ENCODE data around the gene CRK. TPM values are rescaled to one million over a fixed set of nuclear protein-coding genes. Genes with fewer than 3 reads are reported as not detected.
"Not testable (repeated sequence)": the region's sequence is repeated elsewhere in the genome, so short reads cannot be mapped to it uniquely, and the experiment has no call there.

CRK gene
- total RNA-seq, 1 donor from 2014 or later, result 59.6 TPM

- ATAC-seq (no peak), DNase-seq (ENCODE audit: low spot score) (no peak)
- intact Hi-C loops (cut with DNase I), result no loop called here
Measured at GRCh38 chr17:1470755-1471462, 14.9 kb upstream of the CRK start.

DNA sequence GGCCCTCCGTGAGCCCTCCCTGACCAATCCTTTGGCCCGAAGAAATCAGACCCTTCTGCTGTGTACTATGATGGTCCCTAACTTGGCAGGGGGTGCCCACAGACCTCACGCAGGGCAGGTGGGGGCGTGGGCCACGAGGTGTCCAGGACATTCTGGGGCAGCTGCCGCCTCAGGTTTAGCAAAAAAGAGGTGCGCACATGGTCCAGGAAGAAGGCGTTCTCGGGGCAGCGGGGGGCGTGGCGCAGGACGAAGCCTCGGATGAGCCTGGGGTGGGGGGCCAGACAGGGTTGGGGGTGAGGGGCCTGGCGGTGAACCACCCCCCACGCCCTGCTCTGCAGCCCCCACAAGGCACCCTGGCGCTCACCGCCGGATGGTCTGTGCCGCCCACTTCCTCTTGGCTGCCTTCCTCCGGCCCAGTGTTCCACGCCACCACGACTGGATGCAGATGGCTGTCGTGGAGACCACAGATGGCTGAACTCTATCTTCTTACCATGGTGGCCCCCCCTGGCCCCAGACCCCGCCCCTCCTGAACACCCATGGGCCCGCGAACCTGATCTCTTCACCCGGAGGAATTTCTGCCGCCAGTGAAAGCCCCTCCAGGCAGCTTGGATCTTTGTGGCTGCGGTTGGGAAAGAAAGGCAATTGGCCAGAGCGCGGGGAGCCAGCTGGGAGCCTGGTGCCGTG lies 14.2 kb upstream of the CRK start:
- no peak for ATAC-seq
- no peak for DNase-seq (ENCODE audit: low spot score)
- intact Hi-C loops (cut with DNase I), result no loop called here

- ATAC-seq (no peak), DNase-seq (ENCODE audit: low spot score) (no peak)
- intact Hi-C loops (cut with DNase I), result no loop called here
Measured at GRCh38 chr17:1469231-1469852, 13.3 kb upstream of the CRK start.

- intact Hi-C loops (cut with DNase I), result no loop called here
- peak; percentile 85 for ATAC-seq
- DNase-seq (ENCODE audit: low spot score), result peak; percentile 83
Measured at GRCh38 chr17:1467898-1468492, 12.0 kb upstream of the CRK start.

DNA sequence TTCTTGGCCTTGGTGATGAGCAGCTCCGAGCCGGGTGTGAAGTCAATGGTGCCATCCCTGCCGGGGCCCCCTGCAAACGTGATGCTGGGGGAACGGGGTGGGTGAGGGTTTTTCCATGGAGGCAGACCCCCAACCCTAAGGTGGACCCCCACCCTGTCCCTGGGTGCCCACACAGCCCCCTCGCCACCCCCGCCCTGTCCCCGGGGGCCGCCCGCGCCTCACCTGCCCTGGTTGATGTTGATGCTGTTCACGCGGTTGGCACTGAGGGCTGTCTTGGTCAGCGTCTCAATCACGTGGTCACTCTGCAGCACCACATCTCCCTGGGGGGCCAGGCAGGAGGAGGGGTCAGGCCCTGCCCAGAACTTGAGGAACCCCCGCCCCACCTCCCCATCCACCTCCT lies 11.2 kb upstream of the CRK start:
- intact Hi-C loops (cut with DNase I), result no loop called here
- DNase-seq (ENCODE audit: low spot score) (no peak), ATAC-seq (no peak)

DNA sequence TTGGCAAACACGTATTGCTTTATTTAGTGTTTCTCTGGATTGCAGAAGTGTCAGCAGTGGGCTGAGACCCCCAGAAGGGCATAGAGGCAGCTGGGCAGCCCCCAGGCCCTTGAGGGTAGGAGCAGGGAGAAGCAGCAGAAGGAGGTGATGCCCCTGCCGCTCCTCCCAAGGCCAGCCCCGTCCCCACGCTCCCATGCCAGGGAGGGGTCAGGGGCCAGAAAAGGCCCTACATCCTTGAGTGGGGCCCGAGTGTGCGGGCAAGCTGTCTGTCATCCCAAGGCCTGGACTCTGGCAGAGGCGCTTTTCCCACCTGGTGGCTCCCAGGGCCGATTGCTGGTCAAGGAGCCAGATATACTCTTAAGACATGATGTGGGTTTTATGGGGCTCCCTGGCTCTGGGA lies 8.2 kb upstream of the CRK start:
- no peak for ATAC-seq

GRCh38 chr17:1462164-1463112 lies 6.4 kb upstream of the CRK start:
- no peak for DNase-seq (ENCODE audit: low spot score)
- no peak for ATAC-seq
- intact Hi-C loops (cut with DNase I), result no loop called here

More for the DNA sequence above, 8.2 kb upstream of the CRK start:
- intact Hi-C loops (cut with DNase I), result no loop called here
- no peak for DNase-seq (ENCODE audit: low spot score)

DNA sequence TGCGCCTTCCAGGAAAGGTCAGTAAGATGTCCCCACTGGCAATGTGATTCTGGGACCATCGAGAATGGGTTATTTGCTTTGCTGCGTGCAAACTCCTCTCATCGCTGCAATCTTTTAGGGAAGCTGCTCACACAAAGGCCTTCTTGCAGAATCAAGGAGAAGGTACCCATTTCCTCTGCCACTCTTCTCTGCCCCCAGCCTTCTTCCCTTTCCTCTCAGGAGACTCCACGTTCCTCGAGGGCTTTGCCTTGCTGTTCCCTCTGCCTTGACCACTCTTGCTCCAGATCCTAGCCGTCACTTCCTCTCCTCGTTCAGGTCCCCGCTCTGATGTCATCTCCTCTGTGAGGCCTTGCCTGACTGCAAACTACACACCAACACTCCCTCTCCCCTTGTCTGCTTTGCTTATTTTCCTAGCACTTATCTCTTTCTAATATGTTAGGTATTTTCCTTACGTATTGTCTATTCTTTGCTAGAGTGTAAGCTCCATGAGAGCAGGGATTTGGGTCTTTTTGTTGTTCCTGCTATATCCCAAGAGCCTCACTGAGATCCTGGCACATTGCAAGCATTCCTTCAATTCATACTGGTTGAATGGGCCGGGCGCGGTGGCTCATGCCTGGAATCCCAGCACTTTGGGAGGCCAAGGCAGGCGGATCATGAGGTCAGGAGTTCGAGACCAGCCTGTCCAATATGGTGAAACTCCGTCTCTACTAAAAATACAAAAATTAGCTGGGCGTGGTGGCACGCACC lies 5.3 kb upstream of the CRK start:
- no peak for DNase-seq (ENCODE audit: low spot score)
- intact Hi-C loops (cut with DNase I), result no loop called here
- no peak for ATAC-seq

DNA sequence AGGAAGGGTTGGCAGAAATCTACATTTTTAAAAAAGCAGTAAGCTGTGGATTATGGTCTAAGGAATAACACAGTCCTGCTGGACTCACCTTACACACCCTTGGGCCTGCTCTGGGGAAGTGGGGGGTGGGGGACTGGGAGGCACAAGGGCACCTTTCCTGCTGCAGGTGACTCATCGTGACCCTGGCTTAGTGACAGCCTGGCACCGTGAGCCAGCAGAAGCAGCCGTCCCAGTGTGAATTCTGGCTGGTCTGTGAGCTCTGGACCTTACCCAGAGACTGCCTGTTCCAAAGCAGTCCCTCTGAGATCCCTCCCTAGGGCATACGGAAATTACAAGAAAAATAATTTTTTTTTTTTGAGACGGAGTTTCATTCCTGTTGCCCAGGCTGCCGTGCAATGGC lies 4.2 kb upstream of the CRK start:
- ATAC-seq (no peak), DNase-seq (ENCODE audit: low spot score) (no peak)
- intact Hi-C loops (cut with DNase I), result no loop called here

DNA sequence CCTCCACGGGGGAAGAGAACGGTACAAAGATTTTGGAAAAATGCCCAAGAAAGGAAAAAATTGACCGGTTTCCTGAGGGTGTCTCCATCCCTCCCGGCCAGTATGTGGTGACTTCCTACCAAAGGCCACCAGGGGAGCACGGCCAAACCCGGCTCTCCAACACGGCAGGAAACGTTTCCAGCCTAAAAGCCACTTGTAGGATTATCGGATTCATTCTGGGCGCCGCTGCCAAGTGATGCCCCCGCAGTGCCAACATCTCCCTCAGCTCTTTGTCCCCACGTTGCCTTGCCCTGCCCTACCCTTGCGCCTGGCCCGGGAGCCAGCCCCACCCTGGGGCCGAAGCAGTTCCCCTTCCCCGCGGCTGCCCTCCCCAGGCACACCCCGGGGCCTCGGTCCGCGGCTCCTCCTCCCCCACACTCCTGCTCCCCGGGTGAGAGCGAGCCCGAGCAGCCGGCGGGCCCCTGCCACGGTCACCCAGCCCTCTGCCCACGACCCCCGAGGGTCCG lies 688 bp downstream of the CRK start:
- DNase-seq (ENCODE audit: low spot score) (peak; percentile 75), ATAC-seq (peak; percentile 41)
- intact Hi-C loops (cut with DNase I), result no loop called here

- intact Hi-C loops (cut with DNase I), result no loop called here
- ATAC-seq (no peak), DNase-seq (ENCODE audit: low spot score) (no peak)
Measured at GRCh38 chr17:1454541-1454940, 1.5 kb downstream of the CRK start.

DNA sequence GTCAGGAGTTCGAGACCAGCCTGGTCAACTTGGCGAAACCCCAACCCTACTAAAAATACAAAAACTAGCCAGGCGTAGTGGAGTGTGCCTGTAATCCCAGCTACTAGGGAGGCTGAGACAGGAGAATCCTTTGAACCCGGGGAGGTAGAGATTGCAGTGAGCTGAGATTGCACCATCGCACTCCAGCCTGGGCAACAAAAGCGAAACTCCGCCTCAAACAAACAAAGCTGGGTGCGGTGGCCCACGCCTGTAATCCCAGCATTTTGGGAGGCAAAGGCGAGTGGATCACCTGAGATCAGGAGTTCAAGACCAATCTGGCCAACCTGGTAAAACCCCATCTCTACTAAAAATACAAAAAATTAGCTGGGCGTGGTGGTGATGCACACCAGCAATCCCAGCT lies 2.3 kb downstream of the CRK start:
- ATAC-seq; DNase-seq (ENCODE audit: low spot score); intact Hi-C loops (cut with DNase I): not testable (repeated sequence)

- intact Hi-C loops (cut with DNase I), result no loop called here
- no peak for ATAC-seq
- DNase-seq (ENCODE audit: low spot score), result no peak
Measured at GRCh38 chr17:1452836-1453235, 3.2 kb downstream of the CRK start.

DNA sequence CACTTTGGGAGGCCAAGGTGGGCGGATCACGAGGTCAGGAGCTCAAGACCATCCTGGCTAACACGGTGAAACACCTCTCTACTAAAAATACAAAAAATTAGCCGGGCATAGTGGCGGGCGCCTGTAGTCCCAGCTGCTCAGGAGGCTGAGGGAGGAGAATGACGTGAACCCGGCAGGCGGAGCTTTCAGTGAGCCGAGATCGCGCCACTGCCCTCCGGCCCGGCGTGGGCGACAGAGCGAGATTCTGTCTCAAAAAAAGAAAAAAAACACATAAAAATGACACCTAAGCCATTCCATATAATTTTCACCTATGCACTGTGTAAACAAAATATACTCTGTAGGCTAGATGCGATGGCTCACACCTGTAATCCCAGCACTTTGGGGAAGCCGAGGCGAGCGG lies 5.8 kb downstream of the CRK start:
- intact Hi-C loops (cut with DNase I); ATAC-seq; DNase-seq (ENCODE audit: low spot score): not testable (repeated sequence)

DNA sequence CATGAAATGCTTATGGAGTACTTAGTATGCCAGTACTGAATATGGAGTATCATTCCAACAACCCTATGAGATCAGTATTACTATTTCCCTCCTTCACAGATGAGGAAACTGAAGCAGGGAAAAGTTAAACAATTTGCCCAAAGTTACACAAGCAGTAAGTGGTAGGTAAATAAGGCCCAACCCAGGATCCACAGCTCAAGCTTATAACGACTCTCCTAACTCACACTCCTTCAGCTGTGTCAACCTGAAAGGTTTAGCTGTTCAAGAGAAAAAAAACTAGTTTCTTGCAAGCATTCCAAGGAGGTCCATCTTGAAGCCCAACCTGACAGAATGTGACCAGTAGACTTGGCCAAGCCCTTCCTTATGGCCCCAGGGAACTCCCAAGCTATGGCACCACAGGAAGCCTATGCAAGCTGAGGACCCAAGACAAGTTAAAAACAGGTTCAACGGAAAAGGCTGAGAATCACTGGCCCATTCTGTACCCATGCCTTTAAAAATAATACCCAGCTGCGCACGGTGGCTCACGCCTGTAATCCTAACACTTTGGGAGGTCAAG lies 6.5 kb downstream of the CRK start:
- ATAC-seq (no peak), DNase-seq (ENCODE audit: low spot score) (no peak)
- intact Hi-C loops (cut with DNase I), result no loop called here

- intact Hi-C loops (cut with DNase I), result no loop called here
- ATAC-seq (no peak), DNase-seq (ENCODE audit: low spot score) (no peak)
Measured at GRCh38 chr17:1447052-1447451, 9.0 kb downstream of the CRK start.

DNA sequence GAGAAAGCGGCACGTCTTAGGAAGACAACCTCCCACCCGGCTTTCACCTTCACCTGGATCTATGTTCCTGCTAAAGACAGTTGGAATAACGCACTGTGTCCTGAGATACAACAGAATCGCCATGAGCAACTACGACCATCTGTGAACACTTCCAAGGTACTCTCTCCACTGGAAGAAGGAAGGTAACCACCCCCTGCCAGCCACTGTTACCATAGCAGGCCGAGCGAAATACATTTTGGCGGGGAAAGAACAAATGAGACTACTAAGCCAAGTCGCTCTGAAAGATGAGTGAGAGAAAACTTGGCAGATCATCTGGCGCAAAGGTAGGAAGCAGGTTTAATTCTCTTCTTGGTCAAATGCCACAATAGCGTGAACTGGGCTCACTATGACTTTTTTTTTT lies 9.8 kb downstream of the CRK start:
- DNase-seq (ENCODE audit: low spot score), result no peak
- ATAC-seq, result no peak
- intact Hi-C loops (cut with DNase I), result no loop called here

GRCh38 chr17:1445695-1446094 lies 10.3 kb downstream of the CRK start:
- ATAC-seq; DNase-seq (ENCODE audit: low spot score); intact Hi-C loops (cut with DNase I): not testable (repeated sequence)
